Prostate gland (tissue), 2 donors: ENCODE data around the gene ROR1.

Experiments
- POLR2A ChIP-seq: fragments of 450-650 bp; IDR thresholded peaks from one replicate; pipeline ENCODE4 v1.6.1; 2016; ENCODE audit warnings: antibody characterized with exemption, mild to moderate bottlenecking
- TF ChIP-seq, protein P1 (sequence below), 4 experiments: fragments of 200-600 bp in 2 of 4; fragments of 450-650 bp in 2 of 4; sonication (generic) in 2 of 4; IDR thresholded peaks; 1 replicate in 3 of 4; 2 replicates in 1 of 4; pipeline ENCODE4 v1.5.1; 2016 to 2019; ENCODE audit warnings: antibody characterized with exemption in 4 of 4, mild to moderate bottlenecking in 2 of 4, moderate library complexity in 2 of 4

DNA sequence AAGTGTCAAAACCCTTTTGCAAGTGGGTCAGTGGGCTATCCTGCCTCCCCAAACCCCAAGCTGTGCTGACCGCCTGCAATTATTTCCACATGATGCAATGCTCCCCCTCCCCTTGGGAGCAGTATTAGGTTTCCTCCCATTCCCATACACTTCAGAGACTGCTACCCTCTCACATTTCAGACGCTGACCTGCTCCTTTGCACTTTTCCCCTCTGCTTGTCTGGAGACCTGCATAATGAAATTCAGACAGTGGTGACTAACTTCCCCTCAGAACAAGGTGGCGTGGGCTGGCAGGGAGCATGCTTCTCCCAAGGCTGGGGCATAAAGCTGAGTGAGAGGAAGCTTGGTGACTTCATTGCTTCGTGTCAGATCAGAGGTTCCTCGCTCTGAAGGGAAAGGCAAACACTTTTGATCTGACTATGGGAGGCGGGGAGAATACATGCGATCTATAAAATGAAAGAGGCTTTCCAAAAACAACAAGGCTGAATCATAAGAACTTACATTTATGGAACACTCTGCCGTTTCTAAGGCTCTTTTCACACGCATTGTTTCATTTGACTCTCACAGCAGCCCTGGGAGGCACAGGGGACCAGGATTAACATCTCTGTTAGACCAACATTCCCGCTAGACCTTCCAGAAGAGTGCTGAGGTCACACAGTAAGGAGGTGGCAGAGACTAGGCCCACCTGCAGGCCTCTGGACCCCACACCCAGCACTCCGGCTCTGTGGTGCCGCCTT, 27.5 kb upstream of the ROR1 start:
- TF ChIP-seq, protein P1, sequence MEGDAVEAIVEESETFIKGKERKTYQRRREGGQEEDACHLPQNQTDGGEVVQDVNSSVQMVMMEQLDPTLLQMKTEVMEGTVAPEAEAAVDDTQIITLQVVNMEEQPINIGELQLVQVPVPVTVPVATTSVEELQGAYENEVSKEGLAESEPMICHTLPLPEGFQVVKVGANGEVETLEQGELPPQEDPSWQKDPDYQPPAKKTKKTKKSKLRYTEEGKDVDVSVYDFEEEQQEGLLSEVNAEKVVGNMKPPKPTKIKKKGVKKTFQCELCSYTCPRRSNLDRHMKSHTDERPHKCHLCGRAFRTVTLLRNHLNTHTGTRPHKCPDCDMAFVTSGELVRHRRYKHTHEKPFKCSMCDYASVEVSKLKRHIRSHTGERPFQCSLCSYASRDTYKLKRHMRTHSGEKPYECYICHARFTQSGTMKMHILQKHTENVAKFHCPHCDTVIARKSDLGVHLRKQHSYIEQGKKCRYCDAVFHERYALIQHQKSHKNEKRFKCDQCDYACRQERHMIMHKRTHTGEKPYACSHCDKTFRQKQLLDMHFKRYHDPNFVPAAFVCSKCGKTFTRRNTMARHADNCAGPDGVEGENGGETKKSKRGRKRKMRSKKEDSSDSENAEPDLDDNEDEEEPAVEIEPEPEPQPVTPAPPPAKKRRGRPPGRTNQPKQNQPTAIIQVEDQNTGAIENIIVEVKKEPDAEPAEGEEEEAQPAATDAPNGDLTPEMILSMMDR (IDR thresholded peaks at IDR 0.05) = no peak
- TF ChIP-seq POLR2A = no peak
